CD4-positive, alpha-beta T cell treated with Interleukin-17A for 1 hour (primary cell): ENCODE results near the gene NEO1.

Experiments
- DNase-seq: peaks from one replicate; pipeline ENCODE4 v3.0.0-alpha.2; 2020

Gene NEO1

DNA sequence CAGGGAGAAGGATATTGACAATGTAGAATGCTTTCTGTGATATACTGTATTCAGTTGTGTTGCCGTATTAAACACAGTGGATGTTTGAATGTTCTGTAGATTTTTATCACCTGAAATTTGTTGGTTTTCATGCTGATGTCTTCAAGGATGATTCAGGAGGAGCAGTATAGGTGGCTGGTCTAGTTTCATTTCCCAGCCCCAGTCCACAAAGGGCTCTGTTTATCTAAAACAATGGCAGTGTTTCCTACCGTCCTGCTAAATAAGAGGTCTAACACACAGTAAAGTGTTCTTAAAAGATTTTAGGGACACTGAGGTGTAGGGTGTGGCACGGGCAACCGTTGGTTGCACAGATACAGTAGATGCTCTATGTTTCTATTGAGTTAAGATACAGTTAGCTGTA lies 26.0 kb downstream of the NEO1 start:
- no peak for DNase-seq

DNA sequence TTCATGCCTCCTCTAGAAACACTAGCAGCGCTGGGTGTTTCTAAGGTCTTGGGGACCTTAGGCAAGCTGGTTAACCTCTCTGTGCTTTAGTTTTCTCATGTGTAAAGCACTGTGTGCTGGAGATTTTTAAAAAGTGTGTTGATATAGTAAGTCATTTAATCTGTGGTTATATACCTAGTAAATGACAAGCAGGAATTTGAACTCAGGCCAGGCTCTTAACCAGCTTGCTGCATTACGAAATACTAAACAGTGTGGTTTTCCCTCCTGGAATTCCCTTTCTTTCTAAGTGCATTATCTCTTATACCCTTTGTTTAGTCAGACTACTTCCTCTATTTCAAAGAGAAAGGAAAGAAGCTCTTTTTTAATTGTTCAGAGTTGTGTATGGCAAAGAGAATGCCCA lies 26.5 kb downstream of the NEO1 start:
- DNase-seq, result no peak

DNA sequence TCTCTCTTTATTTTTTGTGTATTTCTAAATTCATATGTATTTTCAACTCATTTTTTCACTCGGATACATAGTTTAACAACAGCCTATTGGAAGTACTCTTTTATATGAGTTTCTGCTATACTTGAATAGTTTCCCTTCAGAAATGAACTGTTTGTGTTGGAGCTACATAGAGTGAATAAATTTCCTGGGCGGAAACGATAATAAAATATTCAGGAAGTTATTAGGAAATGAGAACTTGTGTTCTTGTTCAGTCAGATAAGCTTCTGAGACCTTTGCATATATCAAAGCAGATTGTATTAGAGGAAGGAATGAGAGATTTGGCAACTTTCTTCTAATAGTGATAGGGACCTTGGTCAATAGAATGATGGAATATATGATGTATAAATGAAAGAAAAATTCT lies 27.3 kb downstream of the NEO1 start:
- no peak for DNase-seq

DNA sequence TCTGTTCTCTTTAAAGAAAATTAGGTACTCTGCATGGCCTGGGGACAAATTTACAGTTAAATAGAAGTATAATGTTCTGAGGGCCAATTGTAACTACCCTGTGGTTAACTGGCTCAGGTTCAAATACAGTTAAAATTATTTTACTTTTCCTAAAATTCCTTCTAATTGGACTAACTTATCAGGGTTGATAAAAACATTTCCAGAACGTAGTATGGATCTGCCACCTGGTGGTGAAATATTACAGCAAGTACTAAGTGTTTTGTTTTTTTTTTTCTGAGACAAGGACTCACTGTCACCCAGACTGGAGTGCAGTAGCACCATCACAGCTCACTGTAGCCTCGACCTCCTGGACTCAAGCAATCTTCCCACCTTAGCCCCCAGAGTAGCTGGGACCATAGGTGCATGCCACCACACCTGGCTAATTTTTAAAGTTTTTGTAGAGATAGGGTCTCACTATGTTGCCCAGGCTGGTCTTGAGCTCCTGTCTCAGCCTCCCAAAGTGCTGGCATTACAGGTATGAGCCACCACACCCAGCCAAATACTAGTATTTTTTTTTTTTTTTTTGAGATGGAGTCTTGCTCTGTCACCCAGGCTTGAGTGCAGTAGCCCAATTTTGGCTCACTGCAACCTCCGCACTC lies 29.2 kb downstream of the NEO1 start:
- DNase-seq, result peak; percentile 57

DNA sequence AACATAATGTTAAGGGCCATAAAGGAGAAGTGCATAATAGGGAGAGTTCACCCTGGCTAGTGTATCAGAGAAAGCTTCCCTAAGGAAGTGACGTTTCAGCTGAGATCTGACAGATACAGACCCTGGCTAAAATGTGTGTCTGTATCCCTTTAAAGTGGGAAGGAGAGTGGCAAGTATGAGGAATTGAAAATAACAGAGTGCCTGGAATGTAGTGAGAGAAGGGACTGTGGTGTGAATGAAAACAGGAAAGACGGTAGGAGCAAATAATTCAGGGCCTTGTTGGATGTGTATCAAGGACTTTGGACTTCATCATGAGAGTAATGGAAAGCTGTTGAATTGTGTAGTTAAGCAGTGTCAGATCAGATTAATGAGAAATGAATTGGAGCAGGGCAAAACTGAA lies 30.5 kb downstream of the NEO1 start:
- no peak for DNase-seq

DNA sequence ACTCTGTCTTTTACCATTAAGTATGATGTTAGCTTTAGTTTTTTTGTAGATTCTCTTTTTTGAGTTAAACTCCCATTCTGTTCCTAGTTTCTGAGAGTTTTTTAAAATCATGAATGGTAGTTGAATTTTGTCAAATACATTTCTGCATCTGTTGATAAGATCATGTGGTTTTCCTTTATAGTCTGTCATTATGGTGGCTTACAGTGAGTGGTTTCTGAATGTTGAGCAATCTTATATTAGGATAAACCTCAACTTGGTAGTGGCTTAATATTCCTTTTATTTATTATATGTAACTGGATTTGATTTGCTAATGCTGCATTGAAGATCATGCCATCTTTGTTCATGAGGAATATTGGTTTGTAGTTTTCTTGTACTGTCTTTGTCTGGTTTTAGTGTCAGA lies 34.8 kb downstream of the NEO1 start:
- no peak for DNase-seq

DNA sequence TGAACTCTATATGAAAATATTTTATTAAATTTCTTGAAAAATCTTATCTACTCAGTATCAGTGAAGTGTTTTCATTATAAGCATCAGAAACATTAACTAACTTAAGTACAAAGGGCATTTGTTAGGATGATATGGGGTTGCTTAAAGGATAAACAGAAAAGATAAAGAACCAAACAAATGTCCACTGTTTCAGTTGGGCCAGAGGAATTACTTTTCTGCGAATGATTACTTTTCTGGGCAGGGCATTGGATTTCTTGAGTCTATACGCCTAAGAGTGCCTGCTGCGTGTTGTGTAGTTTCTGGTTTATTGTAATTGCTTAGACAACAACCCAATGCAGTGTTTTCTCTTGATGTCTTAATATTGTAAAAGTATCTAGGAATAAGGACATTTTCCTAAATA lies 52.8 kb downstream of the NEO1 start:
- no peak for DNase-seq

DNA sequence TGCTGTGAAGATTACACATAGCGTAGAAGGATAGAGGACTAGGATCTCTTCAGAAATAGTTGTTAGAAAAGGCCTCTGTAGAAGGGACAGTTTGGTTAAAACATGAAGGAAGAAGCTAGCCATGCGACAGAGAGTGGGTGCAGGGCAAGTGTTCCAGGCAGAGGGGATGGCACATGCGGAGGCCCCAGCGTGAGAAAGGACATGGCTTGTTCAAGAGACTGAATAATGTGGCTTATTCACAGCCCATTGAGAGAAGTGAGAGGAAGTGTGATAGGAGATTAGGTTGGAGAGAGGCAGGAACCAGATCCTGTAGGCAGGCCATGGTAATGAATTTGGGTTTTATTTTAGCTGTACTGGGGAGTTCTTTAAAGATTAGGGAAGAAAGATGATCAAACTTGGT lies 56.4 kb downstream of the NEO1 start:
- DNase-seq, result no peak

DNA sequence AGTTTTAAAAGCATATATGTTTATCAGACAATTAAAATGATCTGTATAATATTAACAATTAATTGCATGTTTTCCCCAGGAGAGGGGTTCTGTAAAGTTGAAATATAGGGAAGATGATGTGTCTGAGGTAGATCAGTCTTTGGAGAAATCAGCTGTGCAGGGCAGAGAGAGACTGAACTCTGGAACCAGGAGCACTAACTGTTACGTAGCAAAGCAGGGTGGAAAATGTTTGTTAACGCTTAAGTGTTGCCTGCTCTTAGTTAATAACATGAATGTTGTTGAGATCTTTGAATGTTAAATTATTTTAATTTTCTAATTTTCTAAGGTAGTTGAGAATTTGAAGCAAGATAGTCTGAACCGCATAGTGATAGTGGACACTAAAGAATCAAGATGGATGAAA lies 57.5 kb downstream of the NEO1 start:
- DNase-seq, result no peak

DNA sequence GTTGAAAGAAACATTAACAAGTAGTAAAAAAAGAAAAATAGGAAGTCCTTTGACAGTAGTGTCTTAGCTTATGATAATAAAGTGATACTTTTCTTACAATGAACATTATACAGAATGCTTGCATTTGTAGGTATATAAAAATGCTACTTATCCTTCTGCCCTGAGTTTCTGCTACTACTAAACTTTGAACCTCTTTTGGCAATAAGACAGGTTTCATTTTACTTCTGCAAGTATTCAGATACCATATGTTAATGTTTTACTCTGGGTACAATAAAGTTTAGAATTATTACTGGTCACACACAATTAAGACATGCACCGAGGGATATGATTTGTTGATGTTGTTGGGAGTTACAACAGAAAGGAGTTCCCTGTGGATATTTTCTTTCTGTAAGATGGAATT lies 57.9 kb downstream of the NEO1 start:
- DNase-seq, result no peak

DNA sequence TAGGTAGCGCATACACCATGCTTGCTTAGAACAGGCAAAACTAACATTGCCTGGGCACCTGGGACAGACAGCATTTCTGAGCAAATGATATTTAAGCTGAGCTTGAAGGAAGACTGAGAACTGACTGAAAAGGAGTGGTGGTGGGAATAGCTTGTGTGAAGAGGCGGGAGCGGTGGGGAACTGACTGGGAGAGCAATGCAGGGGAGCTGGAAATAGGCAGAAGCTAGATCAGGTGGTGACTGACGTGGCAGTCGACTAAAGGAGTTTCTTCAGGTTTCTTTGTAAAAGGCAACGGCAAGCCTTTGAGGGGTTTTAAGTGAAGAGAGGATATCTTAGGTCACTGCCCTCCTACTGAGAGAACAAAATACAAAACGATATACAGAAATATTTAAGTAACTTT lies 61.8 kb downstream of the NEO1 start:
- DNase-seq, result no peak

DNA sequence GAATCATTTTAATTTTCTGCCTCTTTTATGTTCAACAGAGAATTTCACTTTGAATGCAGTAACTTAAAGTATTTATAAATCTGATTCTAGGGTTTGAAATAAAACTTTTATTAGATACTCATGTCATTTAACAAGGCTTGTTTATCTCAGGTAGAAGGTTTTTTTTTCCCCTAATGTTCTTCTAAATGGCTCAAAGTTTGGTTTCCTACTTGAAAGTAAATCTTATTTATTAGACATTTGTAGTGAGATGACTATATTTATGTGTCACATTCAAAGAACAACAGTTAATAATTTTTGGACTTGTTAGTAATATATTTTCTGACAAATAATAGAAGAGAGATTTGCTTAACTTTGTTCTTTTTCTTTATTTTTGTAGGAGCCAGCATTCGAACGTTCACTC lies 63.9 kb downstream of the NEO1 start:
- DNase-seq, result no peak

DNA sequence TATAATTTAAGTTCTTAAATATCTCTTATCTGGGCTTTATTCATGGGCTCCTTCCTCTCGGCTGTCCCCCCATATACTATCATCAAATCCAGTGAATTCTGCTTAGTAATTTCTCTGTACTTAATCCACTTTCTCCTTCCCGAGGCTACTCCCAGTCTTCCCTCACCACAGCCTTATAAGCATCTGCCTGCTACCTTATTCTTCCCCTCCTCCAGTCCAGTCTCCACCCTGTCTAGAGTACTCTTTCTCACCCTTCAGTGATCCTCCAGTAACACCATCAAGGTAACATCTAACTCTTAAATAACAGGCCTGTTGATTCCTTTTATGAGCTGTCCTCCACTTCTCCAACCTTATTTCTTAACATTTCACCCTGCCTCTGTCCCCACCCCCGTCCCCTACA lies 65.8 kb downstream of the NEO1 start:
- no peak for DNase-seq

DNA sequence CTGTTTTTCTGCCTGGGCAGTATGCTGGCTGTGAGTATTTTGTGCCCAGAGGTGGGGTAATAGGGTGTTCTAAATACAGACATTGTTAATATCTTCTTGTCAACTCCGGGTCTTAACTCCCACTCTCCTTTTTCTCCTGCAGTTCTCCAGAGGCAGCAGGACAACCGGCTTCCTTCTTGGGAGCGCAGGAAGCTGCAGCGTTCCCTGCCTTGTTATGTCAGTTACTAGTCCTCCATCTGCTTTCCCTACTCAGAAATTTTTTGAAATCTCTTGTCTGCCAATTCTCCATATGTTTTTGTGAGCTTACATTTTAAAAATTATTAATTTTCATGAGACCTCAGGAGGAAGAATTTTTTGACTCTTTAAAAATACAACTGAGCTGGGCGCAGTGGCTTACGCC lies 67.2 kb downstream of the NEO1 start:
- DNase-seq, result no peak

DNA sequence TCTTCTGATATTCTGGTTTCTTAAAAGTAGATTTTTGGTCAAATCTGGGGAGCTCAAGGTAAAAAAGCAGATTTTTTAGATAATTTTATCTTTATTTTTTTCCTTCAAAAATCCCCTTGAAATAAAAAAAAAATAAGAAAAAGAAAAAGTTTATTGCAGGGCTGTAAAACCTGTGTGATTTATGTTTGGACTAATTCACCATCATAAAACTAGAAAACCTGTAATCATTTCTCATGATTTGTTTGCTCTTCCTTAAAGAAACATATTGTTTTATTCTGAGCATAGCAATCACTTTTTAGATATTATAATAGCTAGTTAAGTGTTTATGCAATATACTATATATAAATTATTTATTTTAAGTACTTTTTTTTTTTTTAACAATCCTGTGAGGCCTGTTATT lies 68.0 kb downstream of the NEO1 start:
- DNase-seq, result no peak

DNA sequence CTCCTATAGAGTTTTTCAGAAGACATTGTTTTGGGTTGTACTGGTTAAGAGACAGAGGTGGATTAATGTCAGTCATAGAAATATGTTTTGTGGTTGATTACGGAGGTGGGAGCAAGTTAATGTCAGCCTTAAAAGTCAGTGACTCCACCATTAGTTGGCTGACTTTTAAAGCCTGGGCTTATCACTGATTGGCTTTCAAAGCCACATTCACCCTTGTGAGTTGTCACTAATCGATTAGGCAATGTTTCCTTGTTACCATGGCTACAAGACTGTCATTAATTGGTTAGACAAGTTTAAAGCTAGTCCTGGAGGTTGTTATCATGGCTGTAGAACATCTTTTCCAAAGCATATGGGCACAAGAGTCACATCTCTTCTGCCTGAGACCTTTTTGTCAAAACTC lies 73.0 kb downstream of the NEO1 start:
- DNase-seq, result no peak

DNA sequence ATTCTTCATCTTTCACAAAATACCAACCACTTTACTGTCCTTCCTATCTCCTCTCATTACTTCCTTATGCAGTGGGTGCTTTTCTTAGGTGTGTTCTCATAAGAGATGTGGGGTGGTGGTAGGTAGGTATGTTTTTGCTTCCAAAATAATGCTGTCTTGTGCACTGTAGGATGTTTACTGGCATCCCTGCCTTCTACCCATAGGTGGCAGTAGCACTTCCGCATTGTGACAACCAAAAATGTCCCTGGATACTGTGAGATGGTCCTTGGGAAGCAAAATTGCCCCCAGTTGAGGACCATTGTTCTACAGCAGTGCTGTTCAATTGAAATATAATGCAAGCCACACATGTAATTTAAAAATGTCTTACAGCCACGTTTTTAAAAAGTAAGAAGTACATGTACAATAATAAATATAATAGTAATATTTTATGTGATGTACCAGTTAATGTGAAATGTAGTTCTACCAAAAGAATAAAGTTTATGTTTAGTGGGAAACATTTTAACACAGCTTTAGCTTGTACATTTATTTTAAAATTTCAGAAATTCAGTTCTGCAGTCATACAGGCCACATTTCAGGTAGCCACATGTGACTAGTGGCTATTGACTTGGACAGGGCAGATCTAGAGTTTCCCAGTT lies 75.2 kb downstream of the NEO1 start:
- peak; percentile 36 for DNase-seq

DNA sequence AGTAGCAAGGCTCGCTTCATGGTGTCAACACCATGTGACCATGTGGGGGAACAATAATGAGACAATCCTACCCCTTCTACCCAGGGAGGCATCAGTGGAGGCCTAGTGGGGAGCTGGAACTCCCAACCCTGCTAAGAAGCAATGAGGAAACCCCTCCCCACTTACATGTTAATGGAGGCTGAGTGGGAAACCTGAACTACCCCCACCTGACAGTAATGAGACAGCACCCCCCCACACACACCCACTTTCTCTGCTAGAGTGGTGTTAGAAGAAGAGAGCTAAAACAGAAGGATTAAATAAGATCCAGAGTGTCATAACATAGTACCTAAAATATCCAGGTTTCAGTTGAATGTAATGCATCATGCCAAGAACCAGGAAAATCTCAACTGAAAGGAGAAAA lies 78.6 kb downstream of the NEO1 start:
- DNase-seq, result no peak

DNA sequence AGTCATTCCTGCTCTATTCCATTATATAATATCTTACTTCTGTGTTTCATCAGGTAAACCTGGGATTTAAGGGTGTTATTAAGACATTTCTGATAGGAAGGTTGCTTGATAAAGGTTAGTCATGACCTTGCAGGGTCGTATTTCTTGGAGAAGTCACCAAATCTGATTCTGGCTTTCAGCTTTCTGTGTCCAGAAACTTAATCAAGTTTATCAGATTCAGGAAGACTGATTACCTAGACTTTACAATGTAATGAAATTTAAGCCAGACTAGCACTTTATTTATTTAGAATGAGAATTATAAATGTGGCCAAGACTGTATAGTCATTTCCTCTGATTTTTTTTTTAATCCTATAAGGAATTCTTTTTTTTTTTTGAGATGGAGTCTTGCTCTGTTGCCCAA lies 81.9 kb downstream of the NEO1 start:
- DNase-seq, result no peak

DNA sequence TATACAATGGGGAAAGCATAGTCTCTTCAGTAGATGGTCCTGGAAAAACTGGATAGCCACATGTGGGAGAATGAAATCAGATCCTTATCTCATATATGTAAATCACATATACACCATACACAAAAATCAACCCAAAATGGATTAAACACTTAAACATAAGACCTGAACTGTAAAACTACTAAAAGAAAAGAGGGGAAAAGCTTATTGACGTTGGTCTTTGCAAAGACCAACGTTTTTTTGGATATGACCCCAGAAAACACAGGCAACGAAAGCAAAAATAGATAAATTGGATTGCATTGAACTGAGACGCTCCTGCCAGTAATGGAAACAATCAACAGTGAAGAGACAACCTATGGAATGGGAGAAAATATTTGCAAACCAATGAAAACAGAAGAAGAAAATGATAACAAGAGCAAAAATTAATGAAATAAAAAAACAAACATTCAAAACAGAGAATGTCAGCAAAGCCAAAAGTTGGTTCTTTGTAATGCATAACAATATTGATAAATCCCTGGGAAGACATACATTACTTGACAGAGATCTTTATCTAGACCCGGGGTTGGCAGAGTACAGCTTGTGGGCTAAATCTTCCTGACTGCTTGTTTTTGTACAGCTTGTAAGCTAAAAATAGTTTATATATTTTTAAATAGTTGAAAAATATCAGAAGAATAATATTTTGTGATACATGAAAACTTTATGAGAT lies 86.9 kb downstream of the NEO1 start:
- DNase-seq, result no peak

DNA sequence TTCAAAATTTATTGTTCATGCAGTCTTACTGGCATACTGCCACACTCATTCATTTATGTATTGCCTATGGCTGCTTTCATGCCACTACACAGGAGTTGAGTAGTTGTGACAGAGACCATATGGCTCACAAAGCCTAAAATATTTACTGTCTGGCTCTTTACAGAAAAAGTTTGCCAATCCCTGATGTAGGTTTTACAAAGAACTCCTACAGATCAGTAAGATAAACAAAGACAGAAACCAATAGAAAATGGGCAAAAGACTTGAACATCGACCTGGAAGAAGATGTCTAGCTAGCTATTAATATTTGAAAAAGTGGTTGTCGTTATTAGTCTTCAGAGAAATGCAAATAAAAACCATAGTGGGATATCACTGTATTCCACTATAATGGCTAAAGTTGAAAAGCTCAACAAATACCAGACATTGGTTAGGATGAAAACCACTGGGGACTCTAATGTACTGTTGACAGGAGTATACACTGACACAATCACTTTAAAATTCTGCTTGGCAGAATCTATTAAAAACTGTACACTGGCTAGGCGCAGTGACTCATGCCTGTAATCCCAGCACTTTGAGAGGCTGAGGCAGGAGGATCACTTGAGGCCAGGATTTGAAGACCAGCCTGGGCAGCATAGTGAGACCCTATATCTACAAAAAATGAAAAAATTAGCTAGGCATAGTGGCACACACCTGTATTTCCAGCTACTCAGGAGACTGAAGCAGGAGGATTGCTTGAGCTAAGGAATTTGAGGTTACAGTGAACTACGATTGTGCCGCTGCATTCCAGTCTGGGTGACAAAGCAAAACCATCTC lies 87.7 kb downstream of the NEO1 start:
- no peak for DNase-seq

DNA sequence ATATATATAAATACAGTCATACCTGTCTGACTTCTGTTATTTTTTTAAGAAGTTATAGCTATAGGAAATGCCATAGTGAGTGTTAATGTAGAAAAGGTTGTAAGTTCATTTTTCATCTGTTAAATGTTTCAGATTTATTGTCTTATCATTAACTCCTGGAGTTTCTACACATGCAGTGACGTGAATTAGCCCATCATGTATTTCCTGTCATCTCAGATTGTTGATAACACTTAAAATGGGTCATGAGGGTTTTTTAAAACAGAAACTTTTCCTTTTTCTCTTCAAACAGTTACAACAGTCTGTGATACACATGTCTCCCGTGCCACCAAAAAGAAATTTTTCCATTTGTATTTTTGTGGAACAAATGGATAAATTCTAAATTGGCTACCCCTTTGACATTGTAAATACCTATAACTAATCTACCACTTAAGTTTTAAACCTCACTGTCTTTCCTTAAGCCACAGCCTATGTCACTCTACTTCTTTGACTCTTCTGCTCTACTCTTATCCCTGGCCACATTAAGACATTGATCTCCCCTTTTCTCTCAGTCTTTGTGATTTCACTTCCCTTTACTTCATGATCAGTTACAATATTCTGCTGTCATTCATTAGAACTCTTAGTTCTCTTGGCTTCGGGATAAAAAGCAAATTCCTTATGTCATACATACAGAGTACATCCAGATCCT lies 89.1 kb downstream of the NEO1 start:
- peak; percentile 41 for DNase-seq
